ENCODE data around the gene SLC6A11.

SLC6A11 gene

GRCh38 chr3:10816019-10816862 lies at the start of gene SLC6A11:
SLC6A11 (plus strand) TSS chr3:10816228; CDS start chr3:10816266, 38 bp downstream.
- DNase-seq: no peak

- no peak for DNase-seq
Measured at GRCh38 chr3:10768708-10769394, 47.2 kb upstream of the SLC6A11 start.

GRCh38 chr3:10770547-10770946 lies 45.5 kb upstream of the SLC6A11 start:
- DNase-seq: no peak

GRCh38 chr3:10770981-10771380 lies 45.0 kb upstream of the SLC6A11 start:
- DNase-seq: no peak

- no peak for DNase-seq
Measured at GRCh38 chr3:10771486-10772270, 44.4 kb upstream of the SLC6A11 start.

- DNase-seq: no peak
Measured at GRCh38 chr3:10772271-10773161, 43.5 kb upstream of the SLC6A11 start.

- DNase-seq: no peak
Measured at GRCh38 chr3:10774129-10774670, 41.8 kb upstream of the SLC6A11 start.

GRCh38 chr3:10774825-10775224 lies 41.2 kb upstream of the SLC6A11 start:
- no peak for DNase-seq

- no peak for DNase-seq
Measured at GRCh38 chr3:10775259-10775658, 40.8 kb upstream of the SLC6A11 start.

- DNase-seq: no peak
Measured at GRCh38 chr3:10775828-10776227, 40.2 kb upstream of the SLC6A11 start.

GRCh38 chr3:10777627-10778026 lies 38.4 kb upstream of the SLC6A11 start:
- no peak for DNase-seq

- DNase-seq: no peak
Measured at GRCh38 chr3:10778492-10779292, 37.3 kb upstream of the SLC6A11 start.

- DNase-seq: no peak
Measured at GRCh38 chr3:10779293-10779805, 36.7 kb upstream of the SLC6A11 start.

- DNase-seq: no peak
Measured at GRCh38 chr3:10780243-10780642, 35.8 kb upstream of the SLC6A11 start.

GRCh38 chr3:10780922-10781321 lies 35.1 kb upstream of the SLC6A11 start:
- DNase-seq: no peak

- no peak for DNase-seq
Measured at GRCh38 chr3:10781981-10782380, 34.0 kb upstream of the SLC6A11 start.

GRCh38 chr3:10783360-10784351 lies 32.4 kb upstream of the SLC6A11 start:
- DNase-seq: no peak

GRCh38 chr3:10786640-10787039 lies 29.4 kb upstream of the SLC6A11 start:
- DNase-seq: no peak

GRCh38 chr3:10788451-10788850 lies 27.6 kb upstream of the SLC6A11 start:
- DNase-seq: no peak

- DNase-seq: no peak
Measured at GRCh38 chr3:10790713-10791112, 25.3 kb upstream of the SLC6A11 start.

All from NCI-H146 (cell line).